Measurements from ENCODE around the gene LENG8. TPM values are rescaled to one million over a fixed set of nuclear protein-coding genes. Genes with fewer than 3 reads are reported as not detected.
A peak's percentile ranks its signal among the peaks of the same experiment; 100 is the strongest.

The LENG8 gene
- total and polyA plus RNA-seq, 2 experiments from 2014 or later, result 42.1 to 74.3 TPM

- TF ChIP-seq ZNF114 (CRISPR knock-in tag; IDR thresholded peaks at IDR 0.05) (no peak), ZNF331 (CRISPR knock-in tag; IDR thresholded peaks at IDR 0.05; ENCODE audit: low read depth) (no peak), ETS1 (IDR thresholded peaks at IDR 0.05) (no peak)
These were observed 29.8 kb upstream of the LENG8 start (continued) for GRCh38 chr19:54418930-54419800.

GRCh38 chr19:54420068-54420382 is 29.0 kb upstream of the LENG8 start:
- H3K27me3 ChIP-seq (ENCODE audit: insufficient read depth), result peaks cover 11% of the 10 kb centered on the region
- peaks cover 46% of the 10 kb centered on the region for H3K4me1 Mint-ChIP-seq
- H3K9me3 Mint-ChIP-seq, result peaks cover 4% of the 10 kb centered on the region
- H4K20me1 ChIP-seq (replicated peaks; ENCODE audit: insufficient read depth), result no peaks in the 10 kb centered on the region; the same call in 1 of the 2 replicates
- peak overlapping the region; percentile 64 for H3K4me3 ChIP-seq
- peak overlapping the region; percentile 98 for H3K27ac ChIP-seq (ENCODE audit: low read depth)
- no peaks in the 10 kb centered on the region for H3K36me3 ChIP-seq (ENCODE audit: insufficient read depth)
- peaks cover 21% of the 10 kb centered on the region for H3F3A ChIP-seq (replicated peaks; ENCODE audit: low read depth)
- 0 out of 2 replicates have a peak, but pooled peaks cover 3% of the 10 kb centered on the region for H3K79me2 ChIP-seq (replicated peaks; ENCODE audit: insufficient read depth)
- peak overlapping the region; percentile 61 for H3K4me3 Mint-ChIP-seq
- H3K4me2 ChIP-seq, result peak overlapping the region; percentile 93
- peak overlapping the region; percentile 74 for H2AFZ ChIP-seq
- peaks cover 41% of the 10 kb centered on the region for H3K36me3 Mint-ChIP-seq (ENCODE audit: low read depth)
- no peak for TF ChIP-seq EZH2 (IDR thresholded peaks at IDR 0.05; ENCODE audit: low read depth, unreplicated experiment)
- H3K27ac Mint-ChIP-seq, result peak overlapping the region; percentile 92
- peaks cover 14% of the 10 kb centered on the region for H3K27me3 Mint-ChIP-seq (ENCODE audit: insufficient read depth, low read depth, poor library complexity)
- no peaks in the 10 kb centered on the region for H3K9me2 ChIP-seq (ENCODE audit: insufficient read depth)
- peaks cover 37% of the 10 kb centered on the region for H3K4me1 ChIP-seq (ENCODE audit: insufficient read depth)
- DNase-seq (ENCODE audit: low spot score) (no peak), ATAC-seq (no peak; the same call in 2 of the 3 replicates)

- H3K4me3 ChIP-seq, result peak overlapping the region; percentile 64
- H3K79me2 ChIP-seq (replicated peaks; ENCODE audit: insufficient read depth), result 0 out of 2 replicates have a peak, but pooled peaks cover 3% of the 10 kb centered on the region
- Mint-ChIP-seq H3K9me3 (peaks cover 4% of the 10 kb centered on the region), H3K4me3 (peak overlapping the region; percentile 63), H3K27ac (peak overlapping the region; percentile 92), H3K27me3 (ENCODE audit: insufficient read depth, low read depth, poor library complexity) (peaks cover 13% of the 10 kb centered on the region), H3K36me3 (ENCODE audit: low read depth) (peaks cover 45% of the 10 kb centered on the region), H3K4me1 (peaks cover 46% of the 10 kb centered on the region)
- H2AFZ ChIP-seq, result no peak overlapping the region; the same call in 1 of the 2 replicates
- H3K36me3 ChIP-seq (ENCODE audit: insufficient read depth), result no peaks in the 10 kb centered on the region
- H3F3A ChIP-seq (replicated peaks; ENCODE audit: low read depth), result peaks cover 21% of the 10 kb centered on the region
- H3K9me2 ChIP-seq (ENCODE audit: insufficient read depth), result no peaks in the 10 kb centered on the region
- H3K4me2 ChIP-seq, result peak overlapping the region; percentile 93
- H3K4me1 ChIP-seq (ENCODE audit: insufficient read depth), result peaks cover 37% of the 10 kb centered on the region
- DNase-seq (ENCODE audit: low spot score) (peak; percentile 94), ATAC-seq (peak; percentile 62)
- H3K27ac ChIP-seq (ENCODE audit: low read depth), result peak overlapping the region; percentile 98
- peaks cover 9% of the 10 kb centered on the region for H3K27me3 ChIP-seq (ENCODE audit: insufficient read depth)
- peak; percentile 52; the same call in 1 of the 2 replicates for TF ChIP-seq CREB1 (CRISPR knock-in tag; IDR thresholded peaks at IDR 0.05; ENCODE audit: low read depth)
- no peak for TF ChIP-seq STAT1 (IDR thresholded peaks at IDR 0.05; ENCODE audit: unreplicated experiment)
- TF ChIP-seq POLR2AphosphoS5 (IDR thresholded peaks at IDR 0.05; ENCODE audit: low read depth), result peak; percentile 50; the same call in 1 of the 2 replicates
- no peak for TF ChIP-seq EZH2phosphoT487 (IDR thresholded peaks at IDR 0.05; ENCODE audit: unreplicated experiment)
- H4K20me1 ChIP-seq (replicated peaks; ENCODE audit: insufficient read depth), result no peaks in the 10 kb centered on the region; the same call in 1 of the 2 replicates
These were observed 28.4 kb upstream of the LENG8 start for GRCh38 chr19:54420383-54421168.

Data from GM23338 (cell line).